Measurements from ENCODE around the gene TRABD2A. TPM values are rescaled to one million over a fixed set of nuclear protein-coding genes. Genes with fewer than 3 reads are reported as not detected.
"Not testable (repeated sequence)": the region's sequence is repeated elsewhere in the genome, so short reads cannot be mapped to it uniquely, and the experiment has no call there.

TRABD2A gene
- total RNA-seq, 1 donor from 2014 or later, result 0.41 TPM

DNA sequence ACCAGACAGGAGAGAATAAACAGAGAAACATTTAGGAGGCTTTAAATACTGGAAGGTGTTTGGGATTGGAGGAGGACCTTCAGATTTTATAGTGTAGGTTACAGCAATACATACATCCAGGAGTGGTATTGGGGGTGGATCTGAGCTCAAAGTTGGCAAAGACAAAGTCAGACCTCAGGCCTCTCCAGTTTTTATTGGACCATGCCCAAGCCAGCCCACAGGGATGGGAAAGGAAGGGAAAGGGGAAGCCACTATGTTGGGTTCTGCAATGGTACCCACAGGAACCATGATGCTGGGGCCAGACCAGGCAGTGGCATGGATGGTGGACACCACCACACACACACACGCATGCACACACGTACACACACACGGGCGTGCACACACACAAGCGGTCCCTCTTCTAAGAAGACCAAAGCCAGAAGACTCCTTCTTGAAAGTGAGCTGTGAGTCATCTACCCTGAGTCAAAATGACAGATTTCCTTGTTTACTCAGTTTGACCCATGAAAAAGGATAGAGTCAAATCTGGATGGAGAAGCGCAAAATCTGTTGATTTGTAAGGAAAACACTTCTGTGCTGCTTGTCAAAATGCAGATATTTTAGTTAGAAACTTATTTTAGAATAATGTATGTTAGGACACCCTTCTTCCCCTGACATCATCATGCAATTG, 87.9 kb downstream of the TRABD2A start:
- FAIRE-seq (no peak), DNase-seq (ENCODE audit: low spot score in 2 of 2) (no peak)

DNA sequence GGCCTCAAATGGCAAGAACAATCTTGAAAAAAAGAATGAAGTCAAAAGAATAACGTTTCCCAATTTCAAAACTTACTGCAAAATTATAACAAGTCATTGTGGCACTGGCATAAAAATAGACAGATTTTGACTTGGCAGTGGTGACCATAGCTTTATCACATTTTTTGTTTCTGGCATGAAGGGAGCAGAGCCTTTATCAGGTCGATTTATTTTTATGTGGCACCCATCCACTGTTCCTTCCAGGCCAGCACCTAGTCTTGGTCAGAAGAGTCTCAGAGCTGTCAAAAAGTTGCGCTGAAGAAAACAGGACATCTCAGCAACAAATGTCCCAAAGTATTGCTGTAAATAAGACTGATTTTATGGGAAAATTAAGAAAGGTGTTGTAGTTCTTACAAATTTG, 92.4 kb downstream of the TRABD2A start:
- no peak for FAIRE-seq
- no peak for DNase-seq (ENCODE audit: low spot score in 2 of 2)

DNA sequence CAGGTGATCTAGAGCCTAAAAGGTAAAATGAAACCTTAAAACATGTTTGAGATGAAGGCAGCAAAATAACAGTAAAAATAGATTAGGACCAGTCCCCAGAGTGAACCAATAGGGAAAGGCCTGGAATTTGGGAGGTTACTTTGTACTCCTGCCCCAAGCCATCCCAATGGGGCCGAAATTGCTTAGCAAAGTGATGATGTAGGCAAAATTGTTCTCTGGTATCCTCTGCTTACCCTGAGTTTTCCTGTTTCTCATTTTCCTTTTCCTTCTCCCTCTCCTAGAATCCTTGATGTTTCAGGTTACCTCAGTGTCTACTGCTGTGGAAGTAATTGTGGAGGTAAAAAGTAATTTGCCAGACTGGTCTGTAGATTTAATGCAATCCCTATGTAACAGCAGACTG, 92.9 kb downstream of the TRABD2A start:
- no peak for FAIRE-seq
- no peak for DNase-seq (ENCODE audit: low spot score in 2 of 2)

DNA sequence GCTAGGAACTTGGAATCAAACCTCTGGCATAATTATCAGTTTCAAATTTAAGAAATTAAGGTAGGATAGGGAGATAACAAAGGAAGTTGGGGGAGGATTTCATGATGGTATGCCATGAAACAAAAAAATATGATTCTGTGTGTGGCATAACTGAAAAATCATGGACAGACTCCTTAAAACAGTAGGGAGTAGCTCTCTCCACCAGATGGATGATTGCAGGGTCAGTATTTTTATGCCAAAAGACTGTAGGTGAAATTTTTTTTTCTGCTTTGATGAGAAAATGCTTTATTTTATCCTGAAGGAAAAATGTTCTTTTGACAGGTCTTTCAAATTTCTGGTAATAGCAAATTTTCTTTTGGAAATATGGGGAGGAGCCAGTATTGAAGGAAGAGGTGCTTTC, 94.3 kb downstream of the TRABD2A start:
- FAIRE-seq (no peak), DNase-seq (ENCODE audit: low spot score in 2 of 2) (no peak)

DNA sequence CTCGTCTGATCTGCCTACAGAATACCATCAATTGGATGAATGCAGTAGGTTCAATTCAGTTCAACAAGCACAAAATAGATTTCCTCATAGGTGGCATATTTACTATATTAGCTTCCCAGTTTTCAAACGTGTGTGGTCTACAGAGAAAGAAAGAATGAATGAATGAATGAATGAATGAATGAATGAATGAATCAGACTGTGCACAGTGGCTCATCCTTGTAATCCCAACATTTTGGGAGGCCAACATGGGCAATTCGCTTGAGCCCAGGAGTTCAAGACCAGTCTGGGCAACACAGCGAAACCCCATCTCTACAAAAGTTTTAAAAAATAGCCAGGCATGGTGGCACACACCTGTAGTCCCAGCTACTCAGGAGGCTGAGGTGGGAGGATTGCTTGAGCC, 94.9 kb downstream of the TRABD2A start:
- no peak for FAIRE-seq
- no peak for DNase-seq (ENCODE audit: low spot score in 2 of 2)

DNA sequence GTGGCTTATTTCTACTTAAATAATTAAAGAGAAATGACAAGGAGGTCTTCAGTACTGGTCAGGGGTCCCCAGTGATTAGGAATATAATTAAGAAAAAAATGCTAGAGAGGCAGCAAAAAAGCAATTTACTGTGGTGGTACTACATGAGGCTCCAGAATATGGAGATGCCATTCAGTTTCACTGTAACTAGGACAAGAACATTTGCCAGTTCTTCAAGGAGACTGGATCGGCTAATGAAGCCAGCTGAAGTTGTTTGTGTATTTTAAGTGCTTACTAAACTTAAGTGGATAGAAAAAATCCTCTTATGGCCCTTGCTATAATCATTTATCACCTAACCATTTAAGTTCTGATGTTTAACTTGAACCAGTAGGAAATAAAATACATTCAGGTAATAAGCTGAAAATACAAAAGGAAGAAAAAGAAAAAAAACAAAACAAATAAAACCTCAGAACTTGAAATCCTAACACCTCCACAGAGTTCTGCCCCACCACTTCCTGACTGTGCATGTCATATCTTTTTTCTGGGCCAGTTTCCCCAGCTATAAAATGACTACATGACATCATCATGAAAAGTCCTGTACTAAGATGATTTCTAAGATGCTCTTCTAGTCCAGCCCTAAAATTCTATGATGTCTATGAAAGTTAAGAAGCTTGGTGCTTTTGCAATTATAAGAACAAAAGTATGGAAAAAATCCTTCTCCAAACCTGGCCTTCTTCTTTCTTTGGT, 98.0 kb downstream of the TRABD2A start:
- DNase-seq (ENCODE audit: low spot score in 2 of 2) (no peak), FAIRE-seq (no peak)

DNA sequence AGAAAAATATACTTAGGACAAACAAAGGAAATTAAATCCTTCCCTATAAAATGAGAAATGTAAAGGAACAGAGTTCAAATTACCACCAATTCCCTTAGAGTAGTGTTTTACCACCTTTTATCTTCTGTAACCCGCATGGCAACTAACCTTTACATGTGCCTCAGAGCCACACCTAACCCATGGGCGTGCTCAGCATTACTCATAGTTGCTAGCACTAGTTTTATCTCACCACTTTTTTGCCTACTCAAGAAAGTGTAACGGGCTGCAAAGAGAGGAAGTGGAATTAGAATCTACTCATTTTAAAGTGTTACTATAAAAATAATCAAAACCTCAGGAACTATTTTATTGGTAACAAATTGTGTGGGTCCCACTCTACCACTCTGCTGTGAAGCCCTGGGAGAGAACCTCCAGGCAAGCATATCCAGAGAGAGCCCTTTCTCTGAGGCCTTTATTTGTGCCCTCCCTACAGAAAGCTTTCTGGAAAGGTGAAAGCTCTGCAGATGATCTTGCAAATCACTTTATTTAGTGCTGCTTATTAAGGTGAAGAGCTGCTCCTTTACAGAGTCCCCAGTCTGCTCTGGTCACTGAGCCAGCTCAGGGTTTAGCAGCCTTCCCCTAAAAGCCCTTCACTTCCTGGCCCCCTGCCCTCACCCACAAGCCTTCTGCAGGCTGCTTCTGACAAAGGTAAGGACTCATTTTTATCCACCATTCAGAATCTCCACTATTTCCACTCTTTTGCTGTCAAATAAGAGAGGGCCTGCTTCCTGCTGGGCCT, 98.8 kb downstream of the TRABD2A start:
- DNase-seq (ENCODE audit: low spot score in 2 of 2), result no peak
- no peak for FAIRE-seq

DNA sequence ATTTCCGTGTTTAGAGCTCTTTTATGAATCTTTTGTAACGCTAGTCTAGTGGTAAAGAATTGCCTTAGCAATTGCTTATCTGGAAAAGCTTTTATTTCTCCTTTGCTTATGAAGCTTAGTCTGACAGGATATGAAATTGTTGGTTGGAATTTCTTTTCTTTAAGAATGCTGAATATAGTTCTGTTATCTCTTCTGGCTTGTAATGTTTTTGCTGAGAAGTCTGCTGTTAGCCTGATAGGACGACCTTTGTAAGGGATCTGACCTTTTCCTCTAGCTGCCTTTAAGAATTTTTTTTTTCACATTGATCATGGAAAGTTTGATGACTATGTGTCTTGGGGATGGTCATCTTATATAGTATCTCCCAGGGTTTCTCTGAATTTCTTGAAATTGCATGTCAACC, 101.1 kb downstream of the TRABD2A start:
- FAIRE-seq, result no peak

DNA sequence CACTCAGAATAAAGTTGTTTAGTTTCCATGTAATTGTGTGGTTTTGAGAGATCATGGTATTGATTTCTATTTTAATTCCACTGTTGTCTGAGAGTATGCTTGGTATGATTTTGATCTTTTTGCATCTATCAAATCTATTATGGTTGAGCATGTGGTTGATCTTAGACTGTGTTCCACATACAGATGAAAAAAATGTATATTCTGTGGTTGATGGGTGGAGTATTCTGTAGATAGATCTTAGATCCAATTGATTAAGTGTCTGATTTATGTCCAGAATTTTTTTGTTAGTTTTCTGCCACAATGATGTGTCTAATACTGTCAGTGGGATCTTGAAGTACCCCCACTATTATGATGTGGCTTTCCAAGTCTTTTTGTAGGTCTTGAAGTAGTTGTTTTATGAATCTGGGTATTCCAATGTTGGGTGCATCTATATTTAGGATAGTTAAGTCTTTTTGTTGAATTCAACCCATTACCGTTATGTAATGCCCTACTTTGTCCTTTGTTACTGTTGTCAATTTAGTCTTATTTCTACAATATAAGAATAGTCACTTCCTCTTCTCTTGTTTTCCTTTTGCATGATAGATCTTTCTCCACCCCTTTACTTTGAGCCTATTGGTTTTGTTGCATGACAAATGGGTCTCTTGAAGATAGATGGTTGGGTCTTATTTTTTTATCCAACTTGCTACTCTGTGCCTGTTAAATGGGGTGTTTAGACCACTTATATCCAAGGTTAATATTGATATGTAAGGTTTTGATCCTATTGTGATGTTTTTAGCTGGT, 101.8 kb downstream of the TRABD2A start:
- DNase-seq (ENCODE audit: low spot score in 2 of 2) (no peak), FAIRE-seq (no peak)

More for the DNA sequence above, 101.1 kb downstream of the TRABD2A start:
- no peak for DNase-seq (ENCODE audit: low spot score in 2 of 2)

DNA sequence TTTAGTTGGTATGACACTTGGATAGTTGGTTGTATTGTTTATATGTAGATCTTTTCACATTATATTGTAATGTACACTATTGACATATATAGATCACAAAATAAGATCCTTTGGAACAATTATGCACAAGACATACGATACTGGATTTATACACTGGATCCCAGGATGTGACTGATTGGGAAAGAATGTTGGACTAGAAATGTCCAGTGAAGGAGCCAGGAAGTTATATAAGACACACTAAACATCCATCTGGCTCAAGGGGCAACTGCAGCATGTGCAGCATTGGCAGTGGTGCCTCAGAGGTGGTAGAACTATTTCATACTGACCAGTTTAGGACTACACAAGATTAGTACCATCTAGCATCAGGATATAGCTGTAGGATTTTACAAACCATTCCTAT, 104.9 kb downstream of the TRABD2A start:
- FAIRE-seq (no peak), DNase-seq (ENCODE audit: low spot score in 2 of 2) (no peak)

DNA sequence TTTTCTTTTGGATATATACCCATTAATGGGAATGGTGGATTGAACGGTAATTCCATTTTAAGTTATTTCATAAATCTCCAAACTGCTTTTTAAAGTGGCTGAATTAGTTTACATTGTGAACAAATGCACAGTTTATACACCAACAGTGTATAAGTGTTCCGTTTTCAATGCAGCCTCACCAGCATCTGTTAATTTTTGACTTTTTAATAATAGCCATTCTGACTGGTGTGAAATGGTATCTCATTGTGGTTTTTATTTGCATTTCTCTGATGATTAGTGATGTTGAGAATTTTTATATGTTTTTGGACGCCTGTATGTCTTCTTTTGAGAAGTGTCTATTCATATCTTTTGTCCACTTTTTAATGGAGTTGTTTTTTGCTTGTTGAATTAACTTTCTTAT, 107.3 kb downstream of the TRABD2A start:
- DNase-seq (ENCODE audit: low spot score in 2 of 2); FAIRE-seq: not testable (repeated sequence)

Other genes starting within 250 kb of the TRABD2A start
- 5,126 TPM for gene TMSB10, start 24.6 kb upstream of the TRABD2A start, total RNA-seq
- 46.9 TPM for gene KCMF1, start 90.1 kb upstream of the TRABD2A start, total RNA-seq